Hematopoietic multipotent progenitor cell treated with erythropoietin and hydrocortisone succinate and interleukin-3 and kit ligand, for 17 days (in vitro differentiated cells): ENCODE data around the gene LRRC42.
A peak's percentile ranks its signal among the peaks of the same experiment; 100 is the strongest.
"Not testable (repeated sequence)": the region's sequence is repeated elsewhere in the genome, so short reads cannot be mapped to it uniquely, and the experiment has no call there.

Source experiments
- DNase-seq: peaks from one replicate; pipeline ENCODE4 v3.0.0-alpha.2; 2015; ENCODE audit warnings: low spot score

The LRRC42 gene

GRCh38 chr1:53967409-53968124, 21.4 kb downstream of the LRRC42 start:
- DNase-seq: no peak

DNA sequence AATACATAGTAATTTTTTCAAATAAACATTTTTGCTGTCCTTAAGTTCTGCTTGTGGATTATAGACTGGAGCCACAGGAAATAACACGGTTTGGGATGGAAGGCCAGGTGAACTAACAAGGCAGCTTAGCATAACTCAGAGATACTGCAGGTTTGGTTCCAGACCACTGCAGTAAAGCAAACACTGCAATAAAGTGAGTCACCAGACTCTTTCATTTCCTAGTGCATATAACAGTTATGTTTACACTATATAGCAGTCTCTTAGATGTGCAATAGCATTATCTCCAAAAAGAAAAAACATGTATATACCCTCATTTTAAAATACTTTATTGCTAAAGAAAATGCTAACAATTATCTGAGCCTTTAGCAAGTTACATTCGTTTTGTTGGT, 22.0 kb downstream of the LRRC42 start:
- no peak for DNase-seq

DNA sequence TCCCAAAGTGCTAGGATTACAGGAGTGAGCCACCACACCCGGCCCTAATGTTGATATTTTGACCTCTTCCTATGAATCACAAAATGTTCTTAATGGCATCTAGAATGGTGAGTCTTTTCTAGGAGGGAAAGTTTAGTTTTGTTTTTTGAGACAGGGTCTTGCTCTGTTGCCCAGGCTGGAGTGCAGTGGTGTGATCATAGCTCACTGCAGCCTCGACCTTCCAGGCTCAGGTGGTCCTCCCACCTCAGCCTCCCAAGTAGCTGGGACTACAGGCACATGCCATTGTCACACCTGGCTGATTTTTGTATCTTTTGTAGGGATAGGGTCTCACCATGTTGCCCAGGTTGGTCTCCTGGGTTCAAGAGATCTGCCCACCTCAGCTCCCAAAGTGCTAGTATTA, 23.2 kb downstream of the LRRC42 start:
- DNase-seq: not testable (repeated sequence)

- DNase-seq: no peak
These were observed 25.6 kb downstream of the LRRC42 start for GRCh38 chr1:53971718-53972117.

DNA sequence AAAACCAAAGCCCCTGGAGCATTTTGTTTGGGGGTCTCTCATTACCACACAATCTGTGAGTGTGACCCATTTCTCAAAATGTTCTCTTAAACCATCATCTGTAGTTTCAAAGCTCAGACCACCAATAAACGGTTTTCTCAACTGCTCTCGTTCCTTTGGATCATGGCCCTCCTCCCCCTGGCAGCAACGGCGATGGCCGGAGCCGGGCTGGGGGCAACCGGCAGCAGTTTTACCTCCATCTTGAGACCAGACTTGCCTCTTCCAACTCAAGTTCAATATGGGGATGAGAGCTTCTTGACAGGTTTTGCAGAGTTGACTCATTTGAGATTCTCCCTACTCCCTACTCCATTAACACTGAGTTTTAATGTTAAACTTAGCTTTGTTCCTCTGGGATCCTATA, 29.7 kb downstream of the LRRC42 start:
- DNase-seq: no peak

DNA sequence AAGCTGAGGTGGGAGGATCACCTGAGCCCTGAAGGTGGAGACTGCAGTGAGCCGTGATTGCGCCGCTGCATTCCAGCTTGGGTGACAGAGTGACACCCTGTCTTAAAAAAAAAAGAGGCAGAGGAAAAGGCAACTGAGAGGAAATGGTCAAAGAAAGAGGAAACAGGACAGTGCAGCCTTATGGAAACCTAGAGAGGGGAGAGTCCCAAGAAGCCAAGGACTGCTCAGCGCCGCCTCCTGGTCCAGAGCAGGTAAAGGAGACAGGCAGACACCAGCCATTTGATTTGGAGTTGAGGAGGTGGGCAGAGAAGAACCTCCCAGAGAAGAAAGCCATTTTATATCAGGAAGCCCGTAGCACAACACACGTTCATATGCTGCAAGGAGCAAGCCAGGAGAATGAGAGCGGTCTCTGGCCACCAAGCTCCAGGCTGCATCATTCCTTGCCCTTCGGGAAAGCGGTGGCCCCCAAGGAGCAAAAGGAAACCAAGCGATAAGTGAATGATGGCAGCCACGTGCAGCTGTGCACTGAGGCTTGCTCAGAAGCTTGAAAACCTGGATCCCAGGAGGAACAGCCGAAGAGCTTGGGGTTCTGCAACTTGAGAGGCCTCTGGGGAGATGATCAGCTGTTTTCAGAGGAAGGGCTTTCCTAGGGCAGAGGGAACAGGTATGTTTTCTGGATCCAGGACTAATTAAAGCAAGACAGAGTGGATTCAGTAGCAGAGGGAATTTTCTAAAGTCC, 33.7 kb downstream of the LRRC42 start:
- DNase-seq: no peak

GRCh38 chr1:53981220-53981619, 35.1 kb downstream of the LRRC42 start:
- DNase-seq: no peak

- DNase-seq: no peak
These were observed 36.0 kb downstream of the LRRC42 start for GRCh38 chr1:53982034-53982762.

- DNase-seq: no peak
These were observed 36.6 kb downstream of the LRRC42 start for GRCh38 chr1:53982763-53983104.

- DNase-seq: no peak
These were observed 38.6 kb downstream of the LRRC42 start for GRCh38 chr1:53984726-53985125.

- DNase-seq: no peak
These were observed 40.3 kb downstream of the LRRC42 start for GRCh38 chr1:53986458-53986857.

GRCh38 chr1:53987880-53988279, 41.7 kb downstream of the LRRC42 start:
- no peak for DNase-seq

DNA sequence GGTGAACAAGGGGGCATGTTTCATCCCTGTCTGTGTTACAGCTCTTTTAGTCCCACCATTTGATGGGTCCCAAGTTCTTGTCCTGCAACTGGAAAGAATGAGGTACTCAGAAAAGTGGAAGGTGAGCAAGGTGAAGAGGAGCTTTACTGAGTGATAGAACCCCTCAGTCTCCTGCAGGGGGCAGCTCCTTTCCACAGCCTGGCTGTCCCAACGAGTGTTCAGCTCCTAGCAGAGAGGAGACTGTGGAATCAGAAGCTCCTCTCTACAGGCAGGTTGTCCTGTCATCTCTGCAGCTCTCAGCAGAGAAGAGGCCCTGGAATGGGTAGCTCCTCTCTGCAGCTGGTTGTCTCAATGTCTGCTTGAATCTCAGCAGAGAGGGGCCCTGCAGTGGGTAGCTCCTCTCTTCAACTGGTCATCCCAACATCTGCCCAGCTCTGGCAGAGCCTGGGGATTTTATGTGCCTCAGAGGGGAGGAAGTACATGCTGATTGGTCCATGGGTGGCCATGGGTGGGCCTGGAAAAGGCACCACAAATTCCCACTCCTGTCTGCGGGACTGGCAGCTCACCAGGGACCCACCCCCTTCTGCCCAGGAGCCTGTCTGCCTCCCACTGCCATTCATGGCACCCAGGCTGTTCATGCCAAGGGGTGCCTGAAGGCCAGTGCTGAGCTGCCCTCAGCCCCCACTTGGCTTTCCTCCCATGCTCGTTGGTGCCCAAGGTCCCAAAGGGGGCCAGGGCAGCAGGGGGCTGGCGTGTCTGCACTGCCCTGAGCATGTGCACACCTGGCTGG, 46.1 kb downstream of the LRRC42 start:
- DNase-seq: peak; percentile 15

GRCh38 chr1:53994516-53994915, 48.4 kb downstream of the LRRC42 start:
- DNase-seq: not testable (repeated sequence)

DNA sequence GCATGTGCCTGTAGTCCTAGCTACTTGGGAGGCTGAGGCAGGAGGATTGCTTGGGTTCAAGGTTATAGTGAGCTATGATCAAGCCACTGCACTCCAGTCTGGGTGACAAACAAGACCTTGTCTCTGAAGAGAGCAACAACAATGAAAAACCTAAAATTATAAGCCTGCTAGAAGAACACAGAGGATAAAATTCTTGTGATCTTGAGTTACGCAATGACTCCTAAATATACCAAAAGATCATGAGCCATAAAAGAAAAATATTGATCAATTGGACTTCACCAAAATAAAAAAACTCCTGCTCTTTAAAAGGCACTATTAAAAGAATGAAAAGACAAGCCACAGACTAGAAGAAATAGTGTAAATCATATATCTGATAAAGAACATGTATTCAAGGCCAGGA, 49.5 kb downstream of the LRRC42 start:
- no peak for DNase-seq

GRCh38 chr1:53998223-53998622, 52.1 kb downstream of the LRRC42 start:
- no peak for DNase-seq

- DNase-seq: no peak
These were observed 53.8 kb downstream of the LRRC42 start for GRCh38 chr1:53999920-54000319.

DNA sequence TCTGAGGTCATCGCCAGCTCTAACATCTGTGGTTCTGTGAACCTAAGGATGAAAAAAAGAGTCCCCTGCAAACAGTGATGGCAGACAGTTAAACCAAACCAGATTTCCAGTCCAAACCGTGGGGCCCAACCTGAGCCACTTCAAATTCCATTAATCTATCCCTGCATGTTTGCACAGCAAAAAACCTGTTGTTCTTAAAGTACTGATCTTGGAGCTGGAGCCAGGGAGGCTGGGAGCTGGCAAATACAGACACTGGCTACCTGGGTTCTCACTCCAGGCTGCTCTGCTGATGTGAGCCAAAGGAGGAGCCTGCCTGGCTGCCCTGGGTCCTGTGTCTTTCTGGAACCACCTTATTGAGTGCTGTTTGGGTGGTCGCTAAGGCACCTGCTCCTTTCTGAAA, 55.4 kb downstream of the LRRC42 start:
- no peak for DNase-seq

GRCh38 chr1:54002544-54003248, 56.5 kb downstream of the LRRC42 start:
- no peak for DNase-seq

DNA sequence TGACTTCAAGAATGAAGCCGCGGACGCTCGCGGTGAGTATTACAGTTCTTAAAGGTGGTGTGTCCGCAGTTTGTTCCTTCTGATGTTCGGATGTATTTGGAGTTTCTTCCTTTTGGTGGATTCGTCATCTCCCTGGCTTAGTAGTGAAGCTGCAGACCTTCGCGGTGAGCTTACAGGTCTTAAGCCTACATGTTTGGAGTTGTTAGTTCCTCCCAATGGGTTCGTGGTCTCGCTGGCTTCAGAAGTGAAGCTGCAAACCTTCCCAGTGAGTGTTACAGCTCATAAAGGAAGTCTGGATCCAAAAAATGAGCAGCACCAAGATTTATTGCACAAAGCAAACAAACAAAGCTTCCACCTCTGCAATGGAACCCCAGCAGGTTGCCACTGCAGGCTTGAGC, 57.1 kb downstream of the LRRC42 start:
- DNase-seq: no peak

DNA sequence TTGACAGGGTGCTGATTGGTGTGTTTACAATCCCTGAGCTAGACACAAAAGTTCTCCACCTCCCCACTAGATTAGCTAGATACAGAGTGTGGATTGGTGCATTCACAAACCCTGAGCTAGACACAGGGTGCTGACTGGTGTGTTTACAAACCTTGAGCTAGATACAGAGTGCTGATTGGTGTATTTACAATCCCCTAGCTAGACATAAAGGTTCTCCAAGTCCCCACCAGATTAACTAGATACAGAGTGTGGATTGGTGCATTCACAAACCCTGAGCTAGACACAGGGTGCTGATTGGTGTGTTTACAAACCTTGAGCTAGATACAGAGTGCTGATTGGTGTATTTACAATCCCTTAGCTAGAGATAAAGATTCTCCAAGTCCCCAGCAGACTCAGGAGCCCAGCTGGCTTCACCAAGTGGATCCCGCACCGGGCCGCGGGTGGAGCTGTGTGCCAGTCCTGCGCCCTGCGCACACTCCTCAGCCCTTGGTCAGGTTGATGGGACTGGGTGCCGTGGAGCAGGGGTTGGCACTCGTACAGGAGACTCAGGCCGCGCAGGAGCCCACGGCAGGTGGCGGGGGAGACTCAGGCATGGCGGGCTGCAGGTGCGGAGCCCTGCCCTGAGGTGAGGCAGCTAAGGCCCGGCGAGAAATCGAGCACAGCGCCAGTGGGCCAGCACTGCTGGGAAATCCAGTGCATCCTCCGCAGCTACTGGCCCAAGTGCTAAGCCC, 57.8 kb downstream of the LRRC42 start:
- not testable (repeated sequence) for DNase-seq
